Natural killer cell (primary cell): ENCODE data around the gene SENP7. TPM values are rescaled to one million over a fixed set of nuclear protein-coding genes. Genes with fewer than 3 reads are reported as not detected.
"Not testable (repeated sequence)": the region's sequence is repeated elsewhere in the genome, so short reads cannot be mapped to it uniquely, and the experiment has no call there.

Experiments
- ATAC-seq, 3 donors: fragments of 150-1000 bp in 2 of 3; fragments of 200-7000 bp in 1 of 3; cut with Tn5 transposase; 1 replicate in 1 of 3; 2 replicates in 2 of 3; pipeline ENCODE4 v1.10.0; 2021; ENCODE audit warnings: mild to moderate bottlenecking in 2 of 3, moderate library complexity in 2 of 3
- DNase-seq, 2 donors: peaks; one replicate each; pipeline versions ENCODE4 v3.0.0 to v3.0.0-alpha.2; 2013 to 2021; ENCODE audit warnings: mixed read lengths in 1 of 2
- H3K27ac ChIP-seq: one replicate; pipeline ENCODE4 v1.5.1; 2013; ENCODE audit warnings: mild to moderate bottlenecking, low read length
- H3K27me3 ChIP-seq: one replicate; pipeline ENCODE4 v1.6.1; 2013; ENCODE audit warnings: low read length; ENCODE audit not compliant: control insufficient read depth, insufficient read depth
- H3K36me3 ChIP-seq: one replicate; pipeline ENCODE4 v1.6.1; 2013; ENCODE audit warnings: low read length; ENCODE audit not compliant: control insufficient read depth, insufficient read depth
- H3K4me1 ChIP-seq: one replicate; pipeline ENCODE4 v1.6.1; 2013; ENCODE audit warnings: low read length; ENCODE audit not compliant: control insufficient read depth, insufficient read depth
- H3K4me3 ChIP-seq: one replicate; pipeline ENCODE4 v1.5.1; 2013; ENCODE audit warnings: low read length
- H3K9me3 ChIP-seq: one replicate; pipeline ENCODE4 v1.6.1; 2013; ENCODE audit warnings: low read length; ENCODE audit not compliant: control insufficient read depth, insufficient read depth
- H3K27ac Mint-ChIP-seq, 2 donors: one replicate each; pipeline ENCODE4 v1.8.0; 2022; ENCODE audit warnings: mild to moderate bottlenecking in 2 of 2, mixed read lengths in 2 of 2, moderate library complexity in 1 of 2
- H3K27me3 Mint-ChIP-seq, 2 donors: one replicate each; pipeline ENCODE4 v1.8.0; 2022; ENCODE audit warnings: low read depth in 2 of 2, mixed read lengths in 2 of 2
- H3K36me3 Mint-ChIP-seq: one replicate; pipeline ENCODE4 v1.8.0; 2022; ENCODE audit warnings: mixed read lengths
- H3K4me1 Mint-ChIP-seq, 2 donors: one replicate each; pipeline ENCODE4 v1.8.0; 2022; ENCODE audit warnings: mixed read lengths in 2 of 2
- H3K4me3 Mint-ChIP-seq: one replicate; pipeline ENCODE4 v1.8.0; 2022; ENCODE audit warnings: mild to moderate bottlenecking, moderate library complexity, mixed read lengths
- H3K9me3 Mint-ChIP-seq, 2 donors: one replicate each; pipeline ENCODE4 v1.8.0; 2022; ENCODE audit warnings: mixed read lengths in 2 of 2
- WGBS: methylation state at CpG from one replicate; pipeline ENCODE4 v1.1.7; 2013; ENCODE audit warnings: missing lambda C conversion rate; ENCODE audit not compliant: insufficient coverage; 5-methylcytosine and 5-hydroxymethylcytosine counted together
- intact Hi-C: fragments of 100-400 bp; cut with micrococcal nuclease; formaldehyde crosslinking; loops from one replicate; pipeline ENCODE4 v1.14.2; 2022
- total RNA-seq, 4 donors: library from RNA; stranded (reverse); fragments of 120-200 nt in 1 of 4; gene quantifications; one replicate each; pipeline versions ENCODE4 v1.2.3 to v1.2.4, GENCODE V29; 2013 to 2022
- TF ChIP-seq, protein P1 (sequence below): fragments of 200-600 bp; IDR thresholded peaks from one replicate; pipeline ENCODE4 v1.8.0; 2022; ENCODE audit warnings: antibody characterized with exemption

Gene SENP7
- total RNA-seq, 3 donors from 2014 or later (not counting 1 experiment from before 2014, with no cell fraction given) = 41.4 to 60.6 (median 52.7) TPM

DNA sequence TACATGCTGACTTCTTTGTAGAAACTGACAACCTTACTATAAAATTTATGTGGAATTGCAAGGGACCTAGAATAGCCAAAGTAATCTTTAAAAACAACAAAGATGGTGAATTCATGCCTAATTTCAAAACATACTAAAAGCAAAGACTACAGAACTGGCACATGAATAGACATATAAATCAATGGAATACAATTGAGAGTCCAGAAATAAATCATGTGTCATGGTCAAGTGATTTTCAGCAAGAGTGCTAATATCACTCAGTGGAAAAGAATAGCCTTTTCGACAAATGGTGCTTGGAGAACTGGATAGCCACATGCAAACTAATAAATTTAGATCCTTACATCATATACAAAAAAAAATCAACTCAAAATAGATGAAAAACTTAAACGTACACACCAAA lies 201.3 kb downstream of the SENP7 start:
- intact Hi-C loops = no loop called here
- H3K36me3 Mint-ChIP-seq = peaks cover 17% of the 10 kb centered on the region
- H3K9me3 ChIP-seq = peaks cover 15% of the 10 kb centered on the region
- H3K27me3 Mint-ChIP-seq = no peaks in the 10 kb centered on the region
- DNase-seq (no peak), ATAC-seq (no peak)
- no peaks in the 10 kb centered on the region for H3K4me1 Mint-ChIP-seq
- no peak overlapping the region for H3K4me3 ChIP-seq
- no peak overlapping the region for H3K4me3 Mint-ChIP-seq
- H3K9me3 Mint-ChIP-seq = peaks cover 2 to 9% of the 10 kb centered on the region in 2 donors
- H3K36me3 ChIP-seq = no peaks in the 10 kb centered on the region
- H3K27ac Mint-ChIP-seq = no peak overlapping the region
- H3K4me1 ChIP-seq = no peaks in the 10 kb centered on the region
- no peaks in the 10 kb centered on the region for H3K27me3 ChIP-seq
- no peak overlapping the region for H3K27ac ChIP-seq
- 100% methylated on average over 1 of the region's 2 CpGs for WGBS
- TF ChIP-seq, protein P1, sequence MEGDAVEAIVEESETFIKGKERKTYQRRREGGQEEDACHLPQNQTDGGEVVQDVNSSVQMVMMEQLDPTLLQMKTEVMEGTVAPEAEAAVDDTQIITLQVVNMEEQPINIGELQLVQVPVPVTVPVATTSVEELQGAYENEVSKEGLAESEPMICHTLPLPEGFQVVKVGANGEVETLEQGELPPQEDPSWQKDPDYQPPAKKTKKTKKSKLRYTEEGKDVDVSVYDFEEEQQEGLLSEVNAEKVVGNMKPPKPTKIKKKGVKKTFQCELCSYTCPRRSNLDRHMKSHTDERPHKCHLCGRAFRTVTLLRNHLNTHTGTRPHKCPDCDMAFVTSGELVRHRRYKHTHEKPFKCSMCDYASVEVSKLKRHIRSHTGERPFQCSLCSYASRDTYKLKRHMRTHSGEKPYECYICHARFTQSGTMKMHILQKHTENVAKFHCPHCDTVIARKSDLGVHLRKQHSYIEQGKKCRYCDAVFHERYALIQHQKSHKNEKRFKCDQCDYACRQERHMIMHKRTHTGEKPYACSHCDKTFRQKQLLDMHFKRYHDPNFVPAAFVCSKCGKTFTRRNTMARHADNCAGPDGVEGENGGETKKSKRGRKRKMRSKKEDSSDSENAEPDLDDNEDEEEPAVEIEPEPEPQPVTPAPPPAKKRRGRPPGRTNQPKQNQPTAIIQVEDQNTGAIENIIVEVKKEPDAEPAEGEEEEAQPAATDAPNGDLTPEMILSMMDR = no peak

DNA sequence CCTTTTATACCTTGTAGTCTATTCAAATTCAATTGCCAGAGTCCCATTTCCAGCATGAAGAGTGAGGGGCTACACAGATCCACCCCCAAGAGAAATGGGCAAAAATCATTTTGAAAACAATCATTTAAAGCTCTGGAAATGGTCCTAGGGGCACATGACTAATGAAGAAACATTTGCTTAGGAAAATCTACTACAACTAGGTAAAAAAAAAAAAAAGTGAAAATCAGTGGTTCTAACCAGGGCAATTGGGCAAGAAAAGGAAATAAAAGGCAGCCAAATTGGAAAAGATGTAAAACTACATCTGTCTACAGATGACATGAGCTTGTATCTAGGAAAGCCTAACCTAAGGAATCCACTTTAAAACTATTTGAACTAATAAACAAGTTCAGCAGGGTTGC lies 202.0 kb downstream of the SENP7 start:
- H3K9me3 Mint-ChIP-seq = peaks cover 2 to 9% of the 10 kb centered on the region in 2 donors
- Histone ChIP-seq H3K4me3 (no peak overlapping the region), H3K4me1 (no peaks in the 10 kb centered on the region), H3K36me3 (no peaks in the 10 kb centered on the region), H3K27ac (no peak overlapping the region), H3K27me3 (no peaks in the 10 kb centered on the region), H3K9me3 (peaks cover 15% of the 10 kb centered on the region)
- H3K4me1 Mint-ChIP-seq = no peaks in the 10 kb centered on the region
- TF ChIP-seq, protein P1 = no peak
- ATAC-seq = no peak
- H3K27me3 Mint-ChIP-seq = no peaks in the 10 kb centered on the region
- peaks cover 17% of the 10 kb centered on the region for H3K36me3 Mint-ChIP-seq
- no peak overlapping the region for H3K4me3 Mint-ChIP-seq
- intact Hi-C loops = no loop called here
- no peak overlapping the region for H3K27ac Mint-ChIP-seq
- DNase-seq = no peak

DNA sequence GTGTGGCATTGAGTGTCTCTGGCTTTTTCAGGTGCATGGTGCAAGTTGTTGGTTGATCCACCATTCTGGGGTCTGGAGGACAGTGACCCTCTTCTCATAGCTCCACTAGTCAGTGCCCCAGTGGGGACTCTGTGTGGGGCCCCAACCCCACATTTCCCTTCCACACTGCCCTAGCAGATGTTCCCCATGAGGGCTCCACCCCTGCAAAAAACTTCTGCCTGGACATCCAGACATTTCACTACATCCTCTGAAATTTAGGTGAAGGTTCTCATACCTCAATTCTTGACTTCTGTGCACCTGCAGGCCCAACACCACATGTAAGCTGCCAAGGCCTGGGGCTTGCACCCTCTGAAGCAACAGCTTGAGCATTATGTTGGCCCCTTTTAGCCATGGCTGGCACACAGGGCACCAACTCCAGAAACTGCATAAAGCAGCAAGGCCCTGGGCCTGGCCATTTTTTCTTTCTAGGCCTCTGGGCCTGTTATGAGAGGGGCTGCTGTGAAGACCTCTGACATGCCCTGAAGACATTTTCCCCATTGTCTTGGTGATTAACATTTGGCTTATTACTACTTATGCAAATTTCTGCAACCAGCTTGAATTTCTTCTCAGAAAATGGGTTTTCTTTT lies 204.8 kb downstream of the SENP7 start:
- DNase-seq, H3K4me1 Mint-ChIP-seq, H3K9me3 Mint-ChIP-seq, H3K27me3 ChIP-seq, ATAC-seq, H3K4me1 ChIP-seq, H3K27ac ChIP-seq, H3K4me3 ChIP-seq, H3K27me3 Mint-ChIP-seq, intact Hi-C loops, H3K4me3 Mint-ChIP-seq, H3K27ac Mint-ChIP-seq, H3K36me3 ChIP-seq: not testable (repeated sequence)
- peaks cover 17% of the 10 kb centered on the region for H3K36me3 Mint-ChIP-seq
- H3K9me3 ChIP-seq = peaks cover 15% of the 10 kb centered on the region

DNA sequence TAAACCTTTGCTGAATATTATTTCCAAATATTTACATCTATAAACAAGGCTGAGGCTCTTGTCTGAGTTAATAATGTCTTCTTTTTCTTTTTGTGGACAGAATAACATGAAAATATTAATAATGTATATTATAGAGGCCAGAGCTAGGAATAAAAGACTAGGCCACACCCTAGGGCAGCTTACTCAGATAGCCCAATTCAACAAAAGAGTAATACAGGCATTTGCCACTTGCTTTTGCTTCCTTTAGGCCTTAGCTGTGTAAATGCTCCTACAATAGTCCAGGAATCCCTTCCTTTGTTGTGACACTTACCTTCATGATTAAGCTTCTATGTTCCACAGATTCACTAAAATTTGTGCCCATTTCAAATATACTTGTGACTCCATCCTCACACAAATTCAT lies 209.2 kb downstream of the SENP7 start:
- intact Hi-C loops = no loop called here
- ATAC-seq = no peak

More for the DNA sequence above, 209.2 kb downstream of the SENP7 start:
- Mint-ChIP-seq H3K27ac (no peak overlapping the region), H3K27me3 (no peaks in the 10 kb centered on the region), H3K9me3 (peaks cover 10% of the 10 kb centered on the region in 2 donors), H3K4me3 (no peak overlapping the region), H3K4me1 (no peaks in the 10 kb centered on the region), H3K36me3 (peaks cover 19% of the 10 kb centered on the region)
- H3K4me1 ChIP-seq = no peaks in the 10 kb centered on the region
- H3K27ac ChIP-seq = no peak overlapping the region
- peaks cover 15% of the 10 kb centered on the region for H3K9me3 ChIP-seq
- no peaks in the 10 kb centered on the region for H3K27me3 ChIP-seq
- no peak overlapping the region for H3K4me3 ChIP-seq
- H3K36me3 ChIP-seq = no peaks in the 10 kb centered on the region
- DNase-seq = no peak
- TF ChIP-seq, protein P1 = no peak
